ENCODE data around the gene BLOC1S3. TPM values are rescaled to one million over a fixed set of nuclear protein-coding genes. Genes with fewer than 3 reads are reported as not detected.

Gene BLOC1S3
- total and polyA plus RNA-seq, 2 of the 13 experiments (the other 11 are each of a cell fraction or from before 2014, with no cell fraction given): 4.3 to 4.8 TPM

DNA sequence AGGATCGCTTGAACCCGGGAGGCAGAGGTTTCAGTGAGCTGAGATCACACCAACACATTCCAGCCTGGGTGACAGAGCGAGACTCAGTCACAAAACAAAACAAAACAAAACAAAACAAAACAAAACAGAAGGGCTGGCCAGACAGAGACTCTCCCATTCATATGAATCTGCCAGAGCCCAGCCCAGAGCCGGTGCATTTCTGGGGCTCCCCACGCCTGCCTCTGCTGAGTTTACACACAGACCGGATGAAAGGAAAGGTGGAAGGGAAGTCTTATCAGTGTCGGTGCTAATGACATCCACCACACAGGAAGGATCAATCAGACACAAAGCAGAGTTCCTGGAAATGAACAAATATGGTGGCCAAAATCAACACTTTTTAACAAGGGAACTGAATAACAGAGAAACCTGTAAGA is 7.4 kb upstream of the BLOC1S3 start (continued):
- TF ChIP-seq, protein P1, sequence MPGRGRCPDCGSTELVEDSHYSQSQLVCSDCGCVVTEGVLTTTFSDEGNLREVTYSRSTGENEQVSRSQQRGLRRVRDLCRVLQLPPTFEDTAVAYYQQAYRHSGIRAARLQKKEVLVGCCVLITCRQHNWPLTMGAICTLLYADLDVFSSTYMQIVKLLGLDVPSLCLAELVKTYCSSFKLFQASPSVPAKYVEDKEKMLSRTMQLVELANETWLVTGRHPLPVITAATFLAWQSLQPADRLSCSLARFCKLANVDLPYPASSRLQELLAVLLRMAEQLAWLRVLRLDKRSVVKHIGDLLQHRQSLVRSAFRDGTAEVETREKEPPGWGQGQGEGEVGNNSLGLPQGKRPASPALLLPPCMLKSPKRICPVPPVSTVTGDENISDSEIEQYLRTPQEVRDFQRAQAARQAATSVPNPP (CRISPR knock-in tag; IDR thresholded peaks at IDR 0.05): no peak
- TF ChIP-seq NBN (conservative IDR thresholded peaks at IDR 0.05) (no peak), ZNF263 (CRISPR knock-in tag; IDR thresholded peaks at IDR 0.05) (no peak), ZFP62 (CRISPR knock-in tag; IDR thresholded peaks at IDR 0.05) (no peak), REL (CRISPR knock-in tag; conservative IDR thresholded peaks at IDR 0.05) (no peak), ZSCAN20 (CRISPR knock-in tag; IDR thresholded peaks at IDR 0.05; ENCODE audit: borderline replicate concordance) (no peak), ZNF451 (CRISPR knock-in tag; IDR thresholded peaks at IDR 0.05) (no peak), KMT2A (CRISPR knock-in tag; IDR thresholded peaks at IDR 0.05) (no peak), TBL1XR1 (IDR thresholded peaks at IDR 0.05; ENCODE audit: borderline replicate concordance, low read length, partially characterized antibody) (no peak), ZNF143 (CRISPR knock-in tag; IDR thresholded peaks at IDR 0.05) (no peak), MIER2 (CRISPR knock-in tag; IDR thresholded peaks at IDR 0.05) (no peak), CEBPB (IDR thresholded peaks at IDR 0.05; ENCODE audit: borderline replicate concordance, low read depth, low read length) (no peak), GABPA (IDR thresholded peaks at IDR 0.05; ENCODE audit: low read depth, low read length) (no peak), GABPA (CRISPR knock-in tag; IDR thresholded peaks at IDR 0.05; ENCODE audit: low read depth) (peak; percentile 68), MBNL3 (CRISPR knock-in tag; conservative IDR thresholded peaks at IDR 0.05) (no peak), ZNF784 (CRISPR knock-in tag; IDR thresholded peaks at IDR 0.05; ENCODE audit: borderline replicate concordance) (no peak), ZNF138 (CRISPR knock-in tag; IDR thresholded peaks at IDR 0.05; ENCODE audit: low read depth) (no peak), ZNF382 (CRISPR knock-in tag; IDR thresholded peaks at IDR 0.05; ENCODE audit: borderline replicate concordance) (no peak), RELA (CRISPR knock-in tag; IDR thresholded peaks at IDR 0.05) (no peak), ELF3 (CRISPR knock-in tag; IDR thresholded peaks at IDR 0.05) (peak; percentile 76), ZNF18 (CRISPR knock-in tag; IDR thresholded peaks at IDR 0.05; ENCODE audit: insufficient replicate concordance) (no peak), TAF15 (IDR thresholded peaks at IDR 0.05; ENCODE audit: low read depth, low read length, poor library complexity, severe bottlenecking) (no peak)
- TF ChIP-seq, protein P2, sequence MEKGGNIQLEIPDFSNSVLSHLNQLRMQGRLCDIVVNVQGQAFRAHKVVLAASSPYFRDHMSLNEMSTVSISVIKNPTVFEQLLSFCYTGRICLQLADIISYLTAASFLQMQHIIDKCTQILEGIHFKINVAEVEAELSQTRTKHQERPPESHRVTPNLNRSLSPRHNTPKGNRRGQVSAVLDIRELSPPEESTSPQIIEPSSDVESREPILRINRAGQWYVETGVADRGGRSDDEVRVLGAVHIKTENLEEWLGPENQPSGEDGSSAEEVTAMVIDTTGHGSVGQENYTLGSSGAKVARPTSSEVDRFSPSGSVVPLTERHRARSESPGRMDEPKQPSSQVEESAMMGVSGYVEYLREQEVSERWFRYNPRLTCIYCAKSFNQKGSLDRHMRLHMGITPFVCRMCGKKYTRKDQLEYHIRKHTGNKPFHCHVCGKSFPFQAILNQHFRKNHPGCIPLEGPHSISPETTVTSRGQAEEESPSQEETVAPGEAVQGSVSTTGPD (CRISPR knock-in tag; IDR thresholded peaks at IDR 0.05): no peak

All from HepG2 (cell line).